ENCODE measurements around the gene FOXK2. TPM values are rescaled to one million over a fixed set of nuclear protein-coding genes. Genes with fewer than 3 reads are reported as not detected.
"Not testable (repeated sequence)": the region's sequence is repeated elsewhere in the genome, so short reads cannot be mapped to it uniquely, and the experiment has no call there.

FOXK2 gene
- total RNA-seq, 4 donors from 2014 or later: 27.0 to 51.6 (median 45.3) TPM

DNA sequence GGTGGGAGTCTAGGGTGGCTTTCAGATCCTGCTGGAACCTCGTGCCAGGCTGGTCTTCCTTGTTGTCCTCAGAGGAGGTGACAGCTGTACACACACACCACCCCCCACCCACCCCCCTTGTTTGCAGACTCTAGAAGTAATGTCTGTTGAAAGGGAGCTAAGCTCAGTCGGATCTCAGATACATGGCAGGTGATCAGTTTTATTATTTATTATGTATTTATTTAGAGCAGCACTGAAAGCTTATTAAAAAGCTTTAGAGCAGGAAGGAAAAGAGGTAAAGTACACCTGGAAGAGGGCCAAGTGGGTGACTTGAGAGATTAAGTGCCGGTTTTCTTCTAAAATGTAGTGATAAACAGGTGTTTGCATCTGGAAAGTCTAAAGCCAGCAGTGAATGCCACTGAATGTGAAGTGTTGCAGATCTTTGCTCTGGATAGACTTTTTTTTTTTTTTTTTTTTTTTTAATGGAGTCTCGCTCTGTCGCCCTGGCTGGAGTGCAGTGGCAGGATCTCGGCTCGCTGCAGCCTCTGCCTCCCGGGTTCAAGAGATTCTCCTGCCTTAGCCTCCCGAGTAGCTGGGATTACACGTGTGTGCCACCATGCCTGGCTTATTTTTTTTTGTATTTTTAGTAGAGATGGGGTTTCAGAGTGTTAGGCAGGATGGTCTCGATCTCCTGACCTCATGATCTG lies 40.2 kb downstream of the FOXK2 start:
- H3K36me3 ChIP-seq: peaks cover 0 to 11% (median 4%) of the 10 kb centered on the region in 4 donors
- intact Hi-C loops (cut with DNase I): no loop called here
- H3K4me3 ChIP-seq: no peak overlapping the region
- TF ChIP-seq POLR2AphosphoS5 (IDR thresholded peaks at IDR 0.05) (no peak), POLR2A (IDR thresholded peaks at IDR 0.05; ENCODE audit: low read depth) (no peak), EP300 (IDR thresholded peaks at IDR 0.05) (no peak)
- TF ChIP-seq, protein P1, sequence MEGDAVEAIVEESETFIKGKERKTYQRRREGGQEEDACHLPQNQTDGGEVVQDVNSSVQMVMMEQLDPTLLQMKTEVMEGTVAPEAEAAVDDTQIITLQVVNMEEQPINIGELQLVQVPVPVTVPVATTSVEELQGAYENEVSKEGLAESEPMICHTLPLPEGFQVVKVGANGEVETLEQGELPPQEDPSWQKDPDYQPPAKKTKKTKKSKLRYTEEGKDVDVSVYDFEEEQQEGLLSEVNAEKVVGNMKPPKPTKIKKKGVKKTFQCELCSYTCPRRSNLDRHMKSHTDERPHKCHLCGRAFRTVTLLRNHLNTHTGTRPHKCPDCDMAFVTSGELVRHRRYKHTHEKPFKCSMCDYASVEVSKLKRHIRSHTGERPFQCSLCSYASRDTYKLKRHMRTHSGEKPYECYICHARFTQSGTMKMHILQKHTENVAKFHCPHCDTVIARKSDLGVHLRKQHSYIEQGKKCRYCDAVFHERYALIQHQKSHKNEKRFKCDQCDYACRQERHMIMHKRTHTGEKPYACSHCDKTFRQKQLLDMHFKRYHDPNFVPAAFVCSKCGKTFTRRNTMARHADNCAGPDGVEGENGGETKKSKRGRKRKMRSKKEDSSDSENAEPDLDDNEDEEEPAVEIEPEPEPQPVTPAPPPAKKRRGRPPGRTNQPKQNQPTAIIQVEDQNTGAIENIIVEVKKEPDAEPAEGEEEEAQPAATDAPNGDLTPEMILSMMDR (IDR thresholded peaks at IDR 0.05): no peak
- no peak overlapping the region for H3K27ac ChIP-seq (replicated peaks in 1 of 4)
- peaks cover 24 to 69% (median 55%) of the 10 kb centered on the region in 4 donors for H3K4me1 ChIP-seq
- no peak for DNase-seq (ENCODE audit: extremely low spot score)
- WGBS: 64% methylated on average over 11 of the region's 11 CpGs
- H3K9me3 ChIP-seq: no peaks in the 10 kb centered on the region
- H3K27me3 ChIP-seq: no peaks in the 10 kb centered on the region

DNA sequence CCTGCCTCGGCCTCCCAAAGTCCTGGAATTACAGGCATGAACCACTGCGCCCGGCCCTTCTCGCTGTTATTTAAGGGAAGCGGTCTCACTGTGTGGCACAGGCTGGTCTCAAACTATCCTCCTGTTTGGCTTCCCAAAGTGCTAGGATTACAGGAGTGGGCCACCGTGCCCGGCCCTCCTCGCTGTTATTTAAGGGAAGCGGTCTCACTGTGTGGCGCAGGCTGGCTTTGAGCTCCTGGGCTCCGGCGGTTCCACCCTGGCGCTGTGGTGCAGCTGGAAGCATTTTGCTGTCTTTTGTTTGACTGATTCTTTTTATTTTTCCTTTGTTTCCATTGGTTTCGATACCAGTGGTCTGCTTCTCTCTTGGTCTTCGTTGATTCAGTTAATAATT lies 40.7 kb downstream of the FOXK2 start:
- 94% methylated on average over 15 of the region's 15 CpGs for WGBS
- Histone ChIP-seq H3K27me3 (no peaks in the 10 kb centered on the region), H3K27ac (replicated peaks in 1 of 4) (no peak overlapping the region), H3K9me3 (no peaks in the 10 kb centered on the region), H3K36me3 (peaks cover 0 to 17% (median 8%) of the 10 kb centered on the region in 4 donors), H3K4me1 (peaks cover 22 to 68% (median 51%) of the 10 kb centered on the region in 4 donors), H3K4me3 (no peak overlapping the region)
- DNase-seq (ENCODE audit: extremely low spot score): no peak
- intact Hi-C loops (cut with DNase I): no loop called here
- TF ChIP-seq EP300 (IDR thresholded peaks at IDR 0.05) (no peak), POLR2A (IDR thresholded peaks at IDR 0.05; ENCODE audit: low read depth) (no peak), POLR2AphosphoS5 (IDR thresholded peaks at IDR 0.05) (no peak)
- TF ChIP-seq, protein P1 (IDR thresholded peaks at IDR 0.05): no peak

DNA sequence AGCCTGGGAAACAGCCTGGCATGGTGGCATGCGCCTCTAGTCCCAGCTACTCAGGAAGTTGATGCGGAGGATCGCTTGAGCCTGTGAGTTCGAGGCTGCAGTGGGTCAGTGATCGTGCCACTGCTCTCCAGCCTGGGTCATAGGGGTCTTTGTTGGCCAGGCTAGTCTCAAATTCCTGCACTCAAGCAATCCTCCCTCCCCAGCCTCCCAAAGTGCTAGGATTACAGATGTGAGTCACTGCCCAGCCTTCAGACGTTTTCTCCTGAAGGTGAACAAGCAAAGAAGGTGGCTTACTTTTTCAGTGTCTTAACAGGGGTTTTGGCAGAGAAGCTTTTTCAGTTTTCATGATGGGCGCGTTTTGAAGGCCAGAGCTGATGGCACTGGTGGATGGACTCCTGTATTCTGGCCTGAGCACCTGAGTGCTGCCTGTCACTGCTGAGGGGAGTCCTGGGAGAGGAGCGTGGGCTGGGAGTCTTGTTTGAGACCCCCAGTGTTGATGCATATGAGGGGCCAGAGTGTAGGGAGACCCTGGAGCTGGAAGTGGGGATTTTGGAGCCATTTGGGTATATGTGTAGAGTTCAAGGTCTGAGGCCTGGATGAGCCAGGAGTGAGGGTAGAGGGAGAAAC lies 41.4 kb downstream of the FOXK2 start:
- peaks cover 28 to 75% (median 57%) of the 10 kb centered on the region in 4 donors for H3K4me1 ChIP-seq
- H3K27ac ChIP-seq (replicated peaks in 1 of 4): no peak overlapping the region
- intact Hi-C loops (cut with DNase I): no loop called here
- TF ChIP-seq POLR2A (IDR thresholded peaks at IDR 0.05; ENCODE audit: low read depth): no peak
- TF ChIP-seq, protein P1 (IDR thresholded peaks at IDR 0.05): no peak
- TF ChIP-seq EP300 (IDR thresholded peaks at IDR 0.05): no peak
- no peak for TF ChIP-seq POLR2AphosphoS5 (IDR thresholded peaks at IDR 0.05)
- no peaks in the 10 kb centered on the region for H3K27me3 ChIP-seq
- DNase-seq (ENCODE audit: extremely low spot score): no peak
- H3K9me3 ChIP-seq: no peaks in the 10 kb centered on the region
- H3K36me3 ChIP-seq: peaks cover 0 to 24% (median 11%) of the 10 kb centered on the region in 4 donors
- H3K4me3 ChIP-seq: no peak overlapping the region
- WGBS: 84% methylated on average over 9 of the region's 9 CpGs

DNA sequence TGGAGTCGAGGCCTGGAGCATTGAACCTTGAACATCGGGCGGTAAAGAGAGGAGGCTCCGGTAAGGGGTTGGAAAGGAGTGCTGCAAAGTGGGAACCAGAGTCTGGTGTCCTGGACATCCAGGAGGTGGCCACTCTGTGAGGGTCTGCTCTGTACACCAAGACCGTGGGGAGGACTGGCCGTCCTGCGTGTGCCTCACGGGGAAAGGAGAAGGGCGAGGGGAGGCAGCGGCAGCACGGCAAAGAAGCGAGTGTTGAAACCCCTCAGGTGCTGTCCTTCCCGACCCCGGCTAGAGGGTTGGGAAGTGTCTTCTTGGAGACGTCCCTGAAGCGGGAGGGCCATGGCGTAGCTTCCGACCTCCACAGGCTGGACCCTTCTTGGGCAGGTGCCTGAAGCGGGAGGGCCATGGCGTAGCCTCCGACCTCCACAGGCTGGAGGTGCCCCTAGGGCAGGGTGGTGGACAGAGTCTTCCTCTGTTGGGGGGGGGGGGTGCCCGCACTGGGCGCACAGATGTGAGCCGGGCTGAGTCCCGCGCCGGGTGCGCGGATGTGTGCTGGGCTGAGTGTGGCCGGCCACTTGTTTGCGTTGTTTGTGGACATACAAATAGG lies 42.0 kb downstream of the FOXK2 start:
- H3K36me3 ChIP-seq: peaks cover 0 to 30% (median 17%) of the 10 kb centered on the region in 4 donors
- H3K27me3 ChIP-seq: no peaks in the 10 kb centered on the region
- WGBS: 89% methylated on average over 30 of the region's 31 CpGs
- no peak overlapping the region for H3K27ac ChIP-seq (replicated peaks in 1 of 4)
- DNase-seq (ENCODE audit: extremely low spot score): no peak
- peaks cover 33 to 81% (median 62%) of the 10 kb centered on the region in 4 donors for H3K4me1 ChIP-seq
- H3K9me3 ChIP-seq: no peaks in the 10 kb centered on the region
- no peak overlapping the region for H3K4me3 ChIP-seq
- intact Hi-C loops (cut with DNase I): no loop called here
- TF ChIP-seq POLR2A (IDR thresholded peaks at IDR 0.05; ENCODE audit: low read depth): no peak
- TF ChIP-seq, protein P1 (IDR thresholded peaks at IDR 0.05): no peak
- no peak for TF ChIP-seq EP300 (IDR thresholded peaks at IDR 0.05)
- no peak for TF ChIP-seq POLR2AphosphoS5 (IDR thresholded peaks at IDR 0.05)

DNA sequence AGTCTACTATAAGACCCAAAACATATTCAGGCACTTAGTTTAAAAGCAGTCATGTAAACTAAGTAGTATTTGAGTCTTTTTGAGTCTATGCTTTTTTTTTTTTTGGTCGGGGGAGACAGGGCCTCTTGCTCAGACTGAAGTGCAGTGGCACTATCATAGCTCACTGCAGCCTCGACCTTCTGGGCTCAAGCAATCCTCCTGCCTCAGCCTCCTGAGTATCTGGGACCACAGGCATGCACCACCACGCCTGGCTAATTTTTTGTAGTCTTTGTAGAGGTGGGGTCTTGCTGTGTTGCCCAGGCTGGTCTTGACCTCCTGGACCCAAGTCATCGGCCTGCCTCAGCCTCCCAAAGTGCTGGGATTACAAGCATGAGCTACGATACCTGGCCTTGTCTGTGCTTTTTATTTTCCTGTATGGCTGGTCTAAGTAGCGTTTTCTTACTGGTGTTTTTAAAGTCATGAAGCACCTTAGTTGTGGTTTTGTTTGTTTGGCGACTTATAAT lies 43.2 kb downstream of the FOXK2 start:
- 92% methylated on average over 7 of the region's 7 CpGs for WGBS
- H3K4me1 ChIP-seq: peaks cover 33 to 75% (median 64%) of the 10 kb centered on the region in 4 donors
- H3K36me3 ChIP-seq: peaks cover 0 to 42% (median 29%) of the 10 kb centered on the region in 4 donors
- H3K27ac ChIP-seq (replicated peaks in 1 of 4); H3K4me3 ChIP-seq; DNase-seq (ENCODE audit: extremely low spot score); intact Hi-C loops (cut with DNase I); H3K9me3 ChIP-seq; H3K27me3 ChIP-seq: not testable (repeated sequence)

Data from esophagus muscularis mucosa (tissue), 4 donors.